ENCODE measurements around the gene PCBP3. TPM values are rescaled to one million over a fixed set of nuclear protein-coding genes. Genes with fewer than 3 reads are reported as not detected.
"Not testable (repeated sequence)": the region's sequence is repeated elsewhere in the genome, so short reads cannot be mapped to it uniquely, and the experiment has no call there.

The PCBP3 gene
- total RNA-seq, 1 donor from 2014 or later: 8.2 TPM

DNA sequence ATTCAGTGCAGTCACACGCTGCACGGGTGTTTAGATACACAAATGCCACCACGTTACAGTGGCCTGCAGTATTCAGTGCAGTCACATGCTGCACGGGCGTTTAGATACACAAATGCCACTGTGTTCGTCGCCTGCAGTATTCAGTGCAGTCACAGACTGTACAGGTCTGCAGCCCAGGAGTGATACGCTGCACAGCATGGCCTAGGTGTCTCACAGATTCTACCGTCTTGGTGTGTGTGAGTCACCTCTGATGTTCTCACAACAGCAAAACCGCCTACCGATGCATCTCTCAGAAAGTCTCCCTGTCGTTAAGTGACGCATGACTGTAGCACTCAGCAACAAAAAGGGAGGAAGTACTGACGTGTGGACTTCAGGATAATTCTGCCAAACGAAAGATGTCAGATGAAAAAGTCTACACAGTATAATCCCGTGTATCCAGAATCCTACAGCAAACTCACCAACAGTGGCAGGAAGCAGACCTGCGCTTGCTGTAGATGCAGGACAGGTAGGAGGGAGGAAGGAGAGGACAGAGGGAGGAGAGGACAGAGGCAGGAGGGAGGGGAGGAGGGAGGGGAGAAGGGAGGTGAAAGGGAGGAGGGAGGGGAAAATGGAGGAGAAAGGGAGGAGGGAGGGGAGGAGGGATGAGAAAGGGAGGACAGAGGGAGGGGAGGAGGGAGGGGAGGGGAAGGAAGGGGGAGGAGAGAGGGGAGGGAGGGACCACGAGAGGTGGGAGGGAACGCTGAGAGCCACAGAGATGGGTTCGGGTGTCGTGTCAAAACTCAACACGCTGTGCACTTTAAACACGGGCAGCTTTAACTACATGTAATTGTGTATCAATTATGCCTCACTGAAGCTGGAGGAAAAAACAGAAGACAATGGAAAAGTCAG is 36.3 kb upstream of the PCBP3 start:
- H3K27me3 Mint-ChIP-seq (ENCODE audit: insufficient read depth): peaks cover 18% of the 10 kb centered on the region
- H3K4me1 Mint-ChIP-seq (ENCODE audit: low read depth): peaks cover 6% of the 10 kb centered on the region
- peaks cover 8% of the 10 kb centered on the region for H3K36me3 Mint-ChIP-seq (ENCODE audit: low read depth)
- no peak for DNase-seq (ENCODE audit: low spot score)
- peaks cover 17% of the 10 kb centered on the region for H3K9me3 Mint-ChIP-seq
- intact Hi-C loops (cut with micrococcal nuclease): loop anchor here (2.0 kb wide), 1 partner anchor 14 kb away; no protein-coding TSS in a partner anchor
- H3K27ac Mint-ChIP-seq: peak overlapping the region; percentile 91
- peak overlapping the region; percentile 73 for H3K4me3 Mint-ChIP-seq

- Mint-ChIP-seq H3K9me3 (peaks cover 15% of the 10 kb centered on the region), H3K27me3 (ENCODE audit: insufficient read depth) (peaks cover 21% of the 10 kb centered on the region), H3K36me3 (ENCODE audit: low read depth) (peaks cover 8% of the 10 kb centered on the region), H3K4me3 (no peak overlapping the region), H3K27ac (no peak overlapping the region), H3K4me1 (ENCODE audit: low read depth) (peaks cover 6% of the 10 kb centered on the region)
- no peak for DNase-seq (ENCODE audit: low spot score)
- intact Hi-C loops (cut with micrococcal nuclease): loop anchor here (2.0 kb wide), 1 partner anchor 15 kb away; no protein-coding TSS in a partner anchor
Measured at GRCh38 chr21:45607909-45608295, 35.6 kb upstream of the PCBP3 start.

GRCh38 chr21:45608747-45609470 is 34.6 kb upstream of the PCBP3 start:
- intact Hi-C loops (cut with micrococcal nuclease); H3K27ac Mint-ChIP-seq; H3K36me3 Mint-ChIP-seq (ENCODE audit: low read depth); H3K4me3 Mint-ChIP-seq; DNase-seq (ENCODE audit: low spot score); H3K9me3 Mint-ChIP-seq: not testable (repeated sequence)
- Mint-ChIP-seq H3K4me1 (ENCODE audit: low read depth) (peaks cover 10% of the 10 kb centered on the region), H3K27me3 (ENCODE audit: insufficient read depth) (peaks cover 19% of the 10 kb centered on the region)

GRCh38 chr21:45609616-45610015 is 33.9 kb upstream of the PCBP3 start:
- H3K36me3 Mint-ChIP-seq (ENCODE audit: low read depth); intact Hi-C loops (cut with micrococcal nuclease); DNase-seq (ENCODE audit: low spot score); H3K9me3 Mint-ChIP-seq; H3K27ac Mint-ChIP-seq; H3K4me3 Mint-ChIP-seq: not testable (repeated sequence)
- Mint-ChIP-seq H3K4me1 (ENCODE audit: low read depth) (peaks cover 11% of the 10 kb centered on the region), H3K27me3 (ENCODE audit: insufficient read depth) (peaks cover 19% of the 10 kb centered on the region)

- H3K27ac Mint-ChIP-seq: no peak overlapping the region
- DNase-seq (ENCODE audit: low spot score): no peak
- intact Hi-C loops (cut with micrococcal nuclease): no loop called here
- H3K9me3 Mint-ChIP-seq: no peaks in the 10 kb centered on the region
- H3K27me3 Mint-ChIP-seq (ENCODE audit: insufficient read depth): peaks cover 25% of the 10 kb centered on the region
- no peak overlapping the region for H3K4me3 Mint-ChIP-seq
- no peaks in the 10 kb centered on the region for H3K36me3 Mint-ChIP-seq (ENCODE audit: low read depth)
- peaks cover 25% of the 10 kb centered on the region for H3K4me1 Mint-ChIP-seq (ENCODE audit: low read depth)
Measured at GRCh38 chr21:45611296-45611695, 32.2 kb upstream of the PCBP3 start.

- no peaks in the 10 kb centered on the region for H3K36me3 Mint-ChIP-seq (ENCODE audit: low read depth)
- peaks cover 26% of the 10 kb centered on the region for H3K4me1 Mint-ChIP-seq (ENCODE audit: low read depth)
- peaks cover 30% of the 10 kb centered on the region for H3K27me3 Mint-ChIP-seq (ENCODE audit: insufficient read depth)
- no peak for DNase-seq (ENCODE audit: low spot score)
- H3K9me3 Mint-ChIP-seq: no peaks in the 10 kb centered on the region
- no peak overlapping the region for H3K4me3 Mint-ChIP-seq
- no peak overlapping the region for H3K27ac Mint-ChIP-seq
- intact Hi-C loops (cut with micrococcal nuclease): no loop called here
Measured at GRCh38 chr21:45611939-45612664, 31.4 kb upstream of the PCBP3 start.

GRCh38 chr21:45612665-45613019 is 30.9 kb upstream of the PCBP3 start:
- H3K36me3 Mint-ChIP-seq (ENCODE audit: low read depth); intact Hi-C loops (cut with micrococcal nuclease); DNase-seq (ENCODE audit: low spot score); H3K4me3 Mint-ChIP-seq; H3K27ac Mint-ChIP-seq; H3K9me3 Mint-ChIP-seq: not testable (repeated sequence)
- Mint-ChIP-seq H3K4me1 (ENCODE audit: low read depth) (peaks cover 22% of the 10 kb centered on the region), H3K27me3 (ENCODE audit: insufficient read depth) (peaks cover 28% of the 10 kb centered on the region)

- peaks cover 22% of the 10 kb centered on the region for H3K4me1 Mint-ChIP-seq (ENCODE audit: low read depth)
- H3K27ac Mint-ChIP-seq: no peak overlapping the region
- peaks cover 26% of the 10 kb centered on the region for H3K27me3 Mint-ChIP-seq (ENCODE audit: insufficient read depth)
- intact Hi-C loops (cut with micrococcal nuclease): no loop called here
- DNase-seq (ENCODE audit: low spot score): no peak
- H3K4me3 Mint-ChIP-seq: no peak overlapping the region
- no peaks in the 10 kb centered on the region for H3K36me3 Mint-ChIP-seq (ENCODE audit: low read depth)
- no peaks in the 10 kb centered on the region for H3K9me3 Mint-ChIP-seq
Measured at GRCh38 chr21:45613396-45613795, 30.1 kb upstream of the PCBP3 start.

DNA sequence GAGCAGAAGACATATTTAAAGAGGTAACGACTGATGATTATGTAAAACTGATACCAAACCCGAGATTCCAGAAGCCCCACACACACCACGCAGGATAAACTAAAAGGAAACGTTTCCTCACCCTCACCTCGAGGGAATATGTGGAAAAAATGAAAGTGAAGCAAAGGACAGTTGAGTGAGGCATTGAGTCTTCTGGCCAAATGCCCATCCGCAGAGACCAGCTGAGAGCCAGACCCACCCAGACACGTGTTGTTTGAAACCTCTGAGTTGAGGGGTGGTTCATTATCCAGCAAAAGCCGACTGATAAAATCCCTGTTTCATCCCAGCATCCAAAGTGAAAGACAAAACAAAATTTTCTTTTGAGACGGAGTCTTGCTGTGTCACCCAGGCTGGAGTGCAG is 29.6 kb upstream of the PCBP3 start:
- Mint-ChIP-seq H3K27me3 (ENCODE audit: insufficient read depth) (peaks cover 25% of the 10 kb centered on the region), H3K4me1 (ENCODE audit: low read depth) (peaks cover 22% of the 10 kb centered on the region), H3K36me3 (ENCODE audit: low read depth) (no peaks in the 10 kb centered on the region), H3K9me3 (no peaks in the 10 kb centered on the region), H3K27ac (no peak overlapping the region), H3K4me3 (no peak overlapping the region)
- intact Hi-C loops (cut with micrococcal nuclease): no loop called here
- no peak for DNase-seq (ENCODE audit: low spot score)

DNA sequence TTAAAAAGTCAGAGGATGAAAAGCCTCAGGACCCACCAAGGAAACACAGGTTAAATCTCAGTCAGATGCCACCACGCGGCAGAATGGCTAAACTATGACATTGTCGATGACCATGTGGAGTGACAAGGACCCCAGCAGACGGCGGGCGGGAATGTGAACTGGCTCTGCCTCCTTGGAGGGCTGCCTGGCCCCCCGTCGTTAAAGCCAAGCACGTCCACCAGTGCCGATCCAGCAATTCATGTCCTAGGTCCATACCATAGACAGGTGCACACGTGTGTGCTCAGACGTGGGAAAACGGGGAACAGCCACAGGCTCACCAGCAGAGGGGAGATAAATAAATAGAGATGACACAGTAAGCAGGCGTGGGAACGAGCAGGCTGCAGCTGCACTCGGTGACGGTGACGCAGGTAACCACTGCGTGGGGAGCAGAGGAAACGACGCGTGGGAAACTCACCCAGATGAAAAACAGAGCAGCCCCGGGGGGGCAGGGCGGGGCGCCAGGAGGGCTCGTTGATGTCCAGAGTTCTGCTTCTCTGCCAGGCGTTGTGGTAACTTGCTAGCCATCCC is 28.3 kb upstream of the PCBP3 start:
- peak; percentile 66 for DNase-seq (ENCODE audit: low spot score)
- Mint-ChIP-seq H3K4me1 (ENCODE audit: low read depth) (peaks cover 22% of the 10 kb centered on the region), H3K4me3 (peak overlapping the region; percentile 74), H3K27ac (peak overlapping the region; percentile 69), H3K27me3 (ENCODE audit: insufficient read depth) (peaks cover 28% of the 10 kb centered on the region), H3K36me3 (ENCODE audit: low read depth) (no peaks in the 10 kb centered on the region), H3K9me3 (no peaks in the 10 kb centered on the region)
- intact Hi-C loops (cut with micrococcal nuclease): no loop called here

DNA sequence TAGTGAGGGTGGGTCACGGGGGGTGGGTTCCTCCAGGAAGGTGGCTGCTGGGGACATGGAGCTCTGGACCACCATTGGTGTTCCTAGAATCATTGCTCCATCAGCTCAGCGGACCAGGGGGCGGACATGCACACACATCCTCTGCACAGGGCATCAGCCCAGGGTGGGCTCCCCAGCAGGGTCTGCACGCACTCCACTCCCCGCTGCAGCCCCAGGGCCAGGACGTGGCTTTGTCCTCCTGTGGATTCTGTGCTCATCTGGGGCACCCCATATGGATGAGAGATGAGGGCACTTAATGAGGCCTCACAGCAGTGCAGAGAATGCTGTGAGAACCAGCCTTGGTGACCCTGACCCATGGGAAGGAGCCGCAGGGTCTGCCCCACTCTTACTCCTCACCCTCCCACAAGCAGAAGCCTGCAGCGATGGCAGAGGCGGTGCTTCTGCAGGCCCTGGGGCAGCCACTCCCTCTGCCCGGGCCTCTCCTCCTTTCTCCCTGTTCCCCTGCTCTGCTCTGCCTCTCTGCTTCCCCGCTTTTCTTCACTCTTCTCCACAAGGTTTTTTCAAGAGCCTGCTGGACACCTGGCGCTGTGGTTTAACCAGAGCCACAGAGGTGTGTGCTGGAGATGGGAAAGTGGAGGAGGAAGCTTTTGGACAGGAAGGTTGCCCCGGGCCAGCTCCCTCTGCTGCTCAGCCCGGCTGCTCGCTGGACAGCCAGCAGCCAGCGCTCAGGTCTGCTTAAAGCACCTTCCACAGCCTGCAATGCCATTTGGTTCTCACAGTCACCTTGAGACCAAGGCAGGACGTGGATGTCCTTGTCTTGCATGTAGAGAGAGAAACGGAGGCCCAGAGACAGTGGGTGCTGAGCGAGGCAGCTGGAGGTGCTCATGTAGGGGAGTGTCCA is 26.3 kb upstream of the PCBP3 start:
- no peak overlapping the region for H3K27ac Mint-ChIP-seq
- intact Hi-C loops (cut with micrococcal nuclease): no loop called here
- no peak overlapping the region for H3K4me3 Mint-ChIP-seq

DNA sequence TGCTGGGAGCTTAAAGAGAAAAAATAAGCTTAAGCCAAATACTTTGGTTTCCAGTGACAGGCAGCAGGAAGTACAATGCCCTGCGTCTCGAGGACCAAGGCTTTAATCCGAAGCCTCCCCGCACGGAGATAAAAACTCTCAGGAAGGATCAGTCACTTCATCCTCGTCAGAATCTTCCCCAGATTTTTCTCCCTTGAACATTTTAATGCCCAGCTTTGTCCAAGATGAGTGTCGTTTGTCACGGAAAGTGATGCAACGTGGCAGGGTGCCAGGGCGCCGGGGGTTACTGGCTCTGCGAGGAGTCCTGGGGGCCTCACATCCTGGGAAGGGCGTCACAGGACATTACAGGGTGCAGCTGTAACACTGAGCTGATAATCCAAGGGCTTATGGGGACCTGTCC is 25.2 kb upstream of the PCBP3 start:
- Mint-ChIP-seq H3K36me3 (ENCODE audit: low read depth) (no peaks in the 10 kb centered on the region), H3K27ac (no peak overlapping the region)
- intact Hi-C loops (cut with micrococcal nuclease): no loop called here

More for the DNA sequence above, 26.3 kb upstream of the PCBP3 start:
- Mint-ChIP-seq H3K9me3 (no peaks in the 10 kb centered on the region), H3K27me3 (ENCODE audit: insufficient read depth) (peaks cover 26% of the 10 kb centered on the region), H3K4me1 (ENCODE audit: low read depth) (peaks cover 22% of the 10 kb centered on the region), H3K36me3 (ENCODE audit: low read depth) (no peaks in the 10 kb centered on the region)
- DNase-seq (ENCODE audit: low spot score): no peak

More for the DNA sequence above, 25.2 kb upstream of the PCBP3 start:
- H3K9me3 Mint-ChIP-seq: no peaks in the 10 kb centered on the region
- no peak overlapping the region for H3K4me3 Mint-ChIP-seq
- H3K4me1 Mint-ChIP-seq (ENCODE audit: low read depth): peaks cover 22% of the 10 kb centered on the region
- H3K27me3 Mint-ChIP-seq (ENCODE audit: insufficient read depth): peaks cover 25% of the 10 kb centered on the region
- no peak for DNase-seq (ENCODE audit: low spot score)

Measured in activated T-helper 1 cell treated with anti-CD3 and anti-CD28 coated beads, Interleukin-12 subunit alpha, Interleukin-12 subunit beta, Interleukin-2, Interleukin-4 antibody, amounts not matched to agents 30 ng/mL and 10 ng/mL and 1 ng/mL, durations not matched to agents 14 hours and 24 hours and 36 hours (primary cell).